NCI-H1417 (cell line): Measurements from ENCODE around the gene LAMC3.

Experiments
- DNase-seq, 3 experiments: peaks; one replicate each; lab custom pipeline; 2025; lab: John Stamatoyannopoulos, UW

The LAMC3 gene

GRCh38 chr9:131045300-131046092 is 36.5 kb downstream of the LAMC3 start:
- DNase-seq, result peak in 1 of 3 experiments; percentile 36

GRCh38 chr9:131046093-131046380 is 37.1 kb downstream of the LAMC3 start:
- no peak for DNase-seq

- peak; percentile 58 to 72 (median 61) for DNase-seq
These were observed 37.7 kb downstream of the LAMC3 start for GRCh38 chr9:131046581-131047202.

GRCh38 chr9:131048332-131048731 is 39.4 kb downstream of the LAMC3 start:
- DNase-seq, result no peak

DNA sequence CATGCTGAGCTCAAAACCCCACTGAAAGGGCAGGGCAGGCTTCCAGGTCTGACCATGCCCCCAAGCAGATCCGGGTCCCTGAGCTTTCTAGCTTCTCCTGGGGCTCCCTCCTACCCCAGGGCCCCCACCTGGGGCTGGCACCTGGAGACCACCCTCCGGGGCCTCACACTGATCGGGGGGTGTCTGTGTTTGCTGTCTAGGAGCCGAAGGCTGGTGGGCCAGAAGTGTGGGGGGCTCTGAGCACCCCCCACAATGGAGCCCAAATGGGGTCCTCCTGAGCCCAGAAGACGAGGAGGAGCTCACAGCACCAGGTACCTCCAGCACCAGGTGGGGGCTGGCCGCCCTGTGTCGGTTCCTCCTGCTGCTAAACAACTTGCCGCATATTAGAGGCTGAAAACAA is 39.8 kb downstream of the LAMC3 start:
- DNase-seq, result no peak

GRCh38 chr9:131049829-131050715 is 41.1 kb downstream of the LAMC3 start:
- DNase-seq, result no peak

- DNase-seq, result no peak
These were observed 41.9 kb downstream of the LAMC3 start for GRCh38 chr9:131050831-131051230.

GRCh38 chr9:131051592-131052517 is 42.9 kb downstream of the LAMC3 start:
- no peak for DNase-seq

DNA sequence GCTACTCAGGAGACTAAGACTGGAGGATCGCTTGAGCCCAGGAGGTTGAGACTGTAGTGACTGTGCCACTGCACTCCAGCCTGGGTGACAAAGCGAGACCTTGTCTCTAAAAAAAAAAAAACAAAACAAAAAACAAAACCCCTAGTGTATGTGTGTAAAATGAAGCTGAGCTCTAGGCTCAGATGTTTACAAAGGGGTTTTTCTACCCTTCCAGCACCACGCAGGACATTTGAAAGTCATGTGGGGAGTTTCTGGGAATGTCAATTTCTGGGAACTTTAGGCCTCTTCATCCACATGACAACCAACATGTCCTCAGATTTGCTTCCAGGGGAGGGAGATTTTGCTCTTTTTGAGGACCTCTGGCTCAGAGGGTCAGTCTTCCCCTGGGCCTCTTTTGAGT is 44.9 kb downstream of the LAMC3 start:
- DNase-seq, result no peak

DNA sequence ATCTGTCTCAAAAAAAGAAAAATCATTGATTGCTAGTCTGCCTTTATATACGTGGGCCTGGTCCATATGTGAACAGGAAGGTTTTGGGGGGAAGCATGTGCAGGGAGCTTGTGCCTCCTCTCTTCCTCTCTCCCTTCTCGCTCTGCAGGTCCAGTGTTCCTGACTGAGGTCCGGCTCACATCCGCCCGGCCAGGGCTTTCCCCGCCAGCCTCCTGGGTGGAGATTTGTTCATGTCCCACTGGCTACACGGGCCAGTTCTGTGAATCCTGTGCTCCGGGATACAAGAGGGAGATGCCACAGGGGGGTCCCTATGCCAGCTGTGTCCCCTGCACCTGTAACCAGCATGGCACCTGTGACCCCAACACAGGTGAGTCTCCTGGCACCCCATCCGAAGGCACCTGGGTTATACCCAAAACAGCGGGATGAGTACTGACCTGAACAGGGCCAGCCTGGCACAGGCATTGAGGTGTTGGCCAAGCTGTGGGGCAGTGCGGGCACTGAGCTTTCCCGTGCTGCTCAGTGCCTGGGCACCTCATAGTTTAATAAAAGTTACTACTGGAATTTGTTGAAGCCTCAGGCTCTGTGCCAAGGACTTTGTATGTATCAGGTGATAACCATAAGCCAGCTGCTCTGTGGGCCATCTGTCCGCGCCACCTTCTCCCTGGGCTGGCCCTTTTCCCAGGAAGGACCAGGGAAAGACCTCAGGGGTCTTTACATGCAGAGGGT is 48.0 kb downstream of the LAMC3 start:
- DNase-seq, result no peak

GRCh38 chr9:131060900-131061630 is 52.1 kb downstream of the LAMC3 start:
- no peak for DNase-seq

DNA sequence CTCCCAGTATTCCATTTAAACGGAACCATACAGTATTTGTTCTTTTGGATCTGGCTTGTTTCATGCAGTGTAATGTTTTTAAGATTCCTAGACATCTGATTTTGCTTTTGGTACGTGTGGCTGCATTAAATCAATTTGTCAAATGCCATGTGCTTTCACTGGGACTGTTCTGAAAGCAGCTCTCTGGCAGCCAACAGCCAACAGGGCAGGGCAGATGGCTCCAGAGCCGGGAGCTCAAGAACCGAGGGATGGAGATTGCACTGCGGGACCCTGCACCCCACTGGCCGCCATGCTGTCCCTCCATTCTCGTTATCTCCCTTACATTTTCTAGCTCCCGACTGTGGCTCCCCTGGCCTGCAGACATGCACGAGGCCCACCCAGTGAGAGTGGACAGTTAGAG is 54.0 kb downstream of the LAMC3 start:
- no peak for DNase-seq

- DNase-seq, result no peak
These were observed 56.6 kb downstream of the LAMC3 start for GRCh38 chr9:131065599-131065998.

DNA sequence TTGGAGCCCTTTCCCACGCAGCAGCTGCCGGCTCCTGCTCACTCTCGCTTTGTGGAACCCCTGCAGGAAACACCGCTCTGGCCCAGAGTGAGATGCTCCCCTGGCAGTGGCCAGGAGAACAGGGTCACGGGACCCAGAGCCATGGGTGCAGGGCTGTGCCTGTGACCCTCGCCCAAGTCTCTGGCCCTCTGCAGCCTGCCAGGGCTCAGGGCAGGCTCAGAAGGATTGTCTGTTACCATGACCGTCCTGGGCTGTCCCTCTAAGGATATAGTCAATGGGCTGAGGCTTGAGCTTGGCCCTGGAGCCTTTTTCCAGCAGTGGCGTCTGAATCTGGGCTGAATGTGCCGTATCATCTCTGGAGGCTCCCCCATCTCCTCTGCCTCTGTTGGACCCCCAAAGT is 58.7 kb downstream of the LAMC3 start:
- DNase-seq, result no peak

GRCh38 chr9:131068076-131068816 is 59.3 kb downstream of the LAMC3 start:
- DNase-seq, result no peak

DNA sequence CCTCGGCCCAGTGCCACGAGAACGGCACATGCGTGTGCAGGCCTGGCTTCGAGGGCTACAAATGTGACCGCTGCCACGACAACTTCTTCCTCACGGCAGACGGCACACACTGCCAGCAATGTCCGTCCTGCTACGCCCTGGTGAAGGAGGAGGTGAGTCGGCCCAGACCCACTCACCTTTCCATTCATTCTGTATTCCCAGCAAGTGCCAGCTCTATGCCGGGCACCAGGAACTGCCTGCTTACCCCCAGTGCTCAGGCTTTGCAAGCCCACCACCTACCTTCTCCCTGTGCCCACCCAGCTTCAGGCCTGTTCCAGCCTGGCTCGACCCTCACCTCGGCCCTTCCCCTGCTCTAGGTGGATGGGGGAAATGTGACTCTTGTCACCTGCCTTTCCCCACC is 60.7 kb downstream of the LAMC3 start:
- no peak for DNase-seq

DNA sequence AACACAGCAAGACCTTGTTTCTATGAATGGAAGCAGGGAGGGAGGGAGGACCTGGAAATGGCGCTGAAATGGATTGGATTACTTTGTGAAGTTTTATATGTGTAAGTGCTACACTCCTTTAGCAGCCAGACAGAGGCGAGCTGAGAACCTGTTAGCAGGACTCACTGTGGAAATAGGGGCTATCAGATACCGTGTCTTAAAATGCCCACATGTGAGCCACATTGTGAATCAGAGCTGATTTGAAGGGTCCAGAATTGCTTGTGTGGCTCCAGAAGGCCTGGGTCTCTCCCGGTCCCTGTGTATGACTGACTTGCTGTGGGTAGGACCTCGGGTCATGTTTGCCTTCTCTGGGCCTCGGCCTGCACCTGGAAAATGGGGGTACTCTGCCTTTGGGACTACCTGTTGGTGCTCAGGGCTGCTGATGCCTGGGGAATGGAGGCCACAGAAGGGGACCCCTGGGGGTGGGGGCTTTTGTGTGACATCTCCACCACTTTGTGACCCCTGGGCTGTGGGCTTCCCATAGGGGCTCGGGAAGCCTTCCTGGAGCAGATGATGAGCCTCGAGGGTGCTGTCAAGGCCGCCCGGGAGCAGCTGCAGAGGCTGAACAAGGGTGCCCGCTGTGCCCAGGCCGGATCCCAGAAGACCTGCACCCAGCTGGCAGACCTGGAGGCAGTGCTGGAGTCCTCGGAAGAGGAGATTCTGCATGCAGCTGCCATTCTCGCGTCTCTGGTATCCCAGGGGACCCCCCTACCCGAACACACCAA is 63.3 kb downstream of the LAMC3 start:
- DNase-seq, result no peak

- DNase-seq, result no peak
These were observed 63.9 kb downstream of the LAMC3 start for GRCh38 chr9:131072871-131073237.
